Activated naive CD4-positive, alpha-beta T cell treated with anti-CD3 and anti-CD28 coated beads, Interleukin-2, amount 10 ng/mL, durations not matched to agents 7 days and 5 days (primary cell): Measurements from ENCODE around the gene THRAP3.

Experiments used
- CTCF ChIA-PET: fragments of 350-600 bp; sonication (Branson Sonifier 250); formaldehyde crosslinking; loops from one replicate; lab custom pipeline; 2021; ENCODE audit warnings: antibody characterized with exemption; lab: Charles Lee
- DNase-seq: peaks from one replicate; pipeline ENCODE4 v3.0.0-alpha.2; 2020
- H3K27ac Mint-ChIP-seq: one replicate; pipeline ENCODE4 v1.8.0; 2021; ENCODE audit warnings: mild to moderate bottlenecking, moderate library complexity, mixed read lengths
- H3K27me3 Mint-ChIP-seq: one replicate; pipeline ENCODE4 v1.8.0; 2021; ENCODE audit warnings: mild to moderate bottlenecking, mixed read lengths
- H3K36me3 Mint-ChIP-seq: one replicate; pipeline ENCODE4 v1.8.0; 2021; ENCODE audit warnings: mixed read lengths
- H3K4me1 Mint-ChIP-seq: one replicate; pipeline ENCODE4 v1.8.0; 2021; ENCODE audit warnings: mixed read lengths
- H3K4me3 Mint-ChIP-seq: one replicate; pipeline ENCODE4 v1.8.0; 2021; ENCODE audit warnings: mild to moderate bottlenecking, moderate library complexity, mixed read lengths
- H3K9me3 Mint-ChIP-seq: one replicate; pipeline ENCODE4 v1.8.0; 2021; ENCODE audit warnings: mixed read lengths

Gene THRAP3

DNA sequence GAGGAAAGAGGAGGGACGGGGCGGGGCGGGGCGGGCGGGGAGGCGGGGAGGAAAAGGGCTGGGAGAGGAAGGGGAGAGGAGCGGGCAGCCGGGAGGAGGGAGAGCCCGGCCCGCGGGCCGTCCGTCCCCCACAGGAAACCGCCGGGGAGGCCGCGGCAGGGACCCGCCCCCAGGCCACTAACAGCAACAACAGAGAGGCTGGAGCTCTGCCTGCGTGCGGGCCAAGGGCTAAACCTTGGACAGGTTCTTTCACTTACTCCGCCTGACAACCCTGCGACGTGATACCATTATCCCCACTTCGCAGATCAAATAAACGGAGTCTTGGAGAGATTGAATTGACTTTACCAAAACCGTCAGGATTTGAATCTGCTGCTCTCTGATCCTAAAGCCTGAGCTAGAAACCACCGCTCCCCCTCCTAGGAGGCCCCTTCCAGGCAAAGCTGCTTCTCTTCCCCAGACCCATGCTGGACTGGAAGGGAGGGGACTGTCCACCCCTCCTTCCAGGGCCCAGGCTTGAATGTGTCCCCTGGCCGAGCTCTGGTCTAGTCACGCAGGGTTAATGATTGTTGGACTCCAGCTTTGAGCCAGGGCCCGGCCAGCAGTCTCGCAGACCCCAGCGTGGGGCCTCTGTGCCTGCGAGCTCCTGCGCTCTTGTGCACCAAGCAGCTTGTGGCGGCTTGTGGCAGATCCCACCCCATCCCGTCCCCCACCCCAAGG lies 99.6 kb downstream of the THRAP3 start, which contains the start of gene EVA1B:
Gene EVA1B (minus strand): TSS at position 10 of the 717 bp plus-strand sequence. CDS start 608 bp downstream, outside the sequence.
- Mint-ChIP-seq H3K27ac (peak within 1 kb of the TSS; percentile 37), H3K27me3 (peaks cover 64% of the 10 kb centered on the region), H3K4me3 (peak within 1 kb of the TSS; percentile 73), H3K9me3 (no peaks in the 10 kb centered on the region), H3K4me1 (peaks cover 46% of the 10 kb centered on the region), H3K36me3 (peaks cover 7% of the 10 kb centered on the region)
- CTCF ChIA-PET: interaction anchor here (0.6 to 1.8 kb wide), 7 partner anchors 18 to 306 kb away, joined by 3 to 5 read pairs (median 3); partner anchors contain the start of genes SH3D21 and TRAPPC3
- DNase-seq: peak; percentile 80

DNA sequence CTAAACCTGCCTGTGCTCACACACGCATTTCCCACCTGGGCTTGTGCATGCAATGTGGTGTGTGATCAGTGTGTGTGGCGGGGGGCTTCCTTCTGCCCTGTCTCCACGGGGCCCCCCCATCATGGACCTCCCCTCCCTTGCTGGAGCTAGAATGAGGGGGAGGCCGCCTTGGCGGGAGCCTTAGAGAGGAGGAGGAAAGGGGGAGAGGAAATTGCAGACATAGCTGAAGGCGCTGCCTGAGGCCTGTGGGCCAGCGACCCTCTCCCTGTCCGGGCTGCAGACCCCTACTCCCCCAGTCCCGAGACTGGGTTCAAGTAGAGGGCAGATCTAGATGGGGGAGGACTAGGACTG lies 100.1 kb downstream of the THRAP3 start:
- Mint-ChIP-seq H3K27ac (no peak overlapping the region), H3K27me3 (peaks cover 64% of the 10 kb centered on the region), H3K4me3 (peak overlapping the region; percentile 73), H3K36me3 (peaks cover 7% of the 10 kb centered on the region), H3K4me1 (peaks cover 49% of the 10 kb centered on the region), H3K9me3 (no peaks in the 10 kb centered on the region)
- CTCF ChIA-PET: interaction anchor here (0.6 to 1.8 kb wide), 6 partner anchors 18 to 305 kb away, joined by 3 to 5 read pairs (median 3); partner anchors contain the start of genes SH3D21 and TRAPPC3
- no peak for DNase-seq

- H3K27ac Mint-ChIP-seq: peak overlapping the region; percentile 22
- CTCF ChIA-PET: interaction anchor here (1.2 kb wide), 1 partner anchor 16 kb away, joined by 5 read pairs; no protein-coding TSS in a partner anchor
Measured at GRCh38 chr1:36326499-36326898, 102.3 kb downstream of the THRAP3 start.

GRCh38 chr1:36327421-36328087 lies 103.3 kb downstream of the THRAP3 start:
- H3K4me1 Mint-ChIP-seq: peaks cover 46% of the 10 kb centered on the region
- no peaks in the 10 kb centered on the region for H3K9me3 Mint-ChIP-seq
- CTCF ChIA-PET: interaction anchor here (1.2 kb wide), 1 partner anchor 15 kb away, joined by 5 read pairs; no protein-coding TSS in a partner anchor
- H3K36me3 Mint-ChIP-seq: no peaks in the 10 kb centered on the region
- H3K27me3 Mint-ChIP-seq: peaks cover 60% of the 10 kb centered on the region
- H3K4me3 Mint-ChIP-seq: no peak overlapping the region
- DNase-seq: no peak
- no peak overlapping the region for H3K27ac Mint-ChIP-seq

More at GRCh38 chr1:36326499-36326898, 102.3 kb downstream of the THRAP3 start:
- Mint-ChIP-seq H3K27me3 (peaks cover 56% of the 10 kb centered on the region), H3K36me3 (peaks cover 3% of the 10 kb centered on the region), H3K9me3 (no peaks in the 10 kb centered on the region), H3K4me1 (peaks cover 52% of the 10 kb centered on the region), H3K4me3 (no peak overlapping the region)
- DNase-seq: no peak

DNA sequence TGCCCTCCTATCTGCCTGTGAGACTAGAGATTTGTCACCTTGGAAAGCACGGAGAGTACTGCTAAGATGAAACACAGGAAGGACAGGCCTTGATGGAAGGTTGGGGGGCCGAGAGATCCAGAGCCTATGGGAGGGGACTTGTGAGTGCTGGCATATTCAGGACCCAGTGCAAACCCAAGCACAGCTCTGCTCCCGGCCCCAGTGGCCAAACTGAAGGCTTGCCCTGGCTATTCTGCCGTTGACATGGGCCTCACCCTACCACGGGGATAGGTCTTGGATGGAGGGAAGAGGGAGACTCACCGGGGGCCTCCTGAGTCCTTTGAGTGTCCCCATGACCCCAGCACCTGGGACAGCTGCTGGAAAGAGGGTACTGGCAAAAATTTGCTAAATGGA lies 103.8 kb downstream of the THRAP3 start:
- no peak for DNase-seq
- H3K9me3 Mint-ChIP-seq: no peaks in the 10 kb centered on the region
- peaks cover 43% of the 10 kb centered on the region for H3K4me1 Mint-ChIP-seq
- no peak overlapping the region for H3K4me3 Mint-ChIP-seq
- H3K27me3 Mint-ChIP-seq: peaks cover 59% of the 10 kb centered on the region
- H3K36me3 Mint-ChIP-seq: no peaks in the 10 kb centered on the region
- CTCF ChIA-PET: no interaction called here
- no peak overlapping the region for H3K27ac Mint-ChIP-seq

DNA sequence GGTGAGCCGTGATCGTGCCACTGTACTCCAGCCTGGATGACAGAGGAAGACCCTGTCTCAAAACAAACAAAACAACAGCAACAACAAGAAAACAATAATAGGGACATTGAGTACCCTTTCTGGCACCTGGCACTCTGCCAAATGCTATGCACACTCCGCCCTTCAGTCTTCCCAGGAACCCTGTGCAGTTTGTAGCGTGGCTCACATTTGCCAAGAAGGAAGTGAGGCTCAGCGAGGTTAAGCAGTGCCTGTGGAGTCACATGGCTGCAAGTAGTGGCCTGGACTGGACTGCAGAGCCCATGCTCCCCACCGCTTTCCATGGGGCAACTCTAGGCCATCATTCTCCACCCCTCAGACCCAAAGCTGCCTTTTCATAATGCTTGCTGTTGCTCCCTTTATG lies 104.5 kb downstream of the THRAP3 start:
- no peaks in the 10 kb centered on the region for H3K9me3 Mint-ChIP-seq
- no peak overlapping the region for H3K4me3 Mint-ChIP-seq
- no peak overlapping the region for H3K27ac Mint-ChIP-seq
- H3K36me3 Mint-ChIP-seq: no peaks in the 10 kb centered on the region
- CTCF ChIA-PET: no interaction called here
- DNase-seq: no peak
- peaks cover 58% of the 10 kb centered on the region for H3K27me3 Mint-ChIP-seq
- peaks cover 42% of the 10 kb centered on the region for H3K4me1 Mint-ChIP-seq

GRCh38 chr1:36329817-36330216 lies 105.6 kb downstream of the THRAP3 start:
- DNase-seq: no peak
- H3K36me3 Mint-ChIP-seq: no peaks in the 10 kb centered on the region
- H3K9me3 Mint-ChIP-seq: no peaks in the 10 kb centered on the region
- peaks cover 50% of the 10 kb centered on the region for H3K27me3 Mint-ChIP-seq
- CTCF ChIA-PET: no interaction called here
- no peak overlapping the region for H3K27ac Mint-ChIP-seq
- H3K4me1 Mint-ChIP-seq: peaks cover 31% of the 10 kb centered on the region
- no peak overlapping the region for H3K4me3 Mint-ChIP-seq

- CTCF ChIA-PET: interaction anchor here (1.9 kb wide), 1 partner anchor 12 kb away, joined by 8 read pairs; no protein-coding TSS in a partner anchor
- Mint-ChIP-seq H3K27ac (no peak overlapping the region), H3K4me3 (no peak overlapping the region), H3K27me3 (peaks cover 44% of the 10 kb centered on the region), H3K4me1 (peaks cover 31% of the 10 kb centered on the region), H3K9me3 (no peaks in the 10 kb centered on the region), H3K36me3 (no peaks in the 10 kb centered on the region)
- DNase-seq: no peak
Measured at GRCh38 chr1:36330940-36331339, 106.7 kb downstream of the THRAP3 start.

DNA sequence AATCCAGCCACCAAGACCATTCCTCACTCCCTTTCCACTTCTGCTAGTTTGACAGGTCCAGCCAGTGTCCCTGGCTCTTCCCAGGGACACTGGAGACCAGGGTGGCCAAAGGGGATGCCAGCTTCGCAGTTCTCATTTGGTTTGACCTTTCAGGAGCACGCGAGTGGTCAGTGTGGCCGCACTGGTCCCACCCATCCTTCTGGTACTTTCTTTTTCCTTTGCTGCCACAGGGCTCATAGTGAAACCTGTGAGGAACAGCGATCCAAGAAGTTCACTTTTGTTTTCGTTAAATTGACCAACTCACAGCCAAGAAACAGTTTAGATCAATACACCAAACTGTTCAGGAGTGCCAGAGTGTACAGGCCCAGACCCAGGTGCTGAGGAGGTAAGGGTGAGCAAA lies 113.6 kb downstream of the THRAP3 start:
- CTCF ChIA-PET: interaction anchor here (1.4 kb wide), 1 partner anchor 31 kb away, joined by 4 read pairs; no protein-coding TSS in a partner anchor
- H3K27me3 Mint-ChIP-seq: peaks cover 5% of the 10 kb centered on the region
- no peak for DNase-seq

DNA sequence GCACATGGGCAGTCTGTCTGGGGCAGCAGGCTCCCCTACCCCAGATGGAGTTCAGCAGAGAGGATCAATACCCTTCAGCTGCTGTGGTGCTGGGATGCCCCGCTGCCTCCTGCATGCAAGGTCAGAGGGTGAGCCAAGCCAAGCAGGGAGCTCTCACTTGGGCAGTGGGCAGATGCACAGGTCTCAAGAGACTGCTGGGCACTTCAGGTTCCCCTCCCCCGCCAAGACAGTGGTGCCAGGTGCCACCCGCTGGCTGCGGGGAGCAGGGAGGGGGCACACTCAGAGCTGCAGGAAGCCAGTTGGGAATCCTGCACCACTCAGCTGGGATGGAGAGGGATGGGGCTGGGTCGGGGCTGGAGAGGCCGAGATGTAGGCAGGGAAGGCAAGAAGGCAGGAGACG lies 115.0 kb downstream of the THRAP3 start:
- Mint-ChIP-seq H3K9me3 (no peaks in the 10 kb centered on the region), H3K4me3 (no peak overlapping the region), H3K4me1 (peaks cover 20% of the 10 kb centered on the region), H3K27me3 (peaks cover 4% of the 10 kb centered on the region), H3K27ac (peak overlapping the region; percentile 71), H3K36me3 (peaks cover 14% of the 10 kb centered on the region)
- no peak for DNase-seq
- CTCF ChIA-PET: interaction anchor here (1.1 kb wide), 1 partner anchor 81 kb away, joined by 4 read pairs; no protein-coding TSS in a partner anchor

More for the DNA sequence above, 113.6 kb downstream of the THRAP3 start:
- Mint-ChIP-seq H3K4me3 (no peak overlapping the region), H3K27ac (no peak overlapping the region), H3K36me3 (peaks cover 12% of the 10 kb centered on the region), H3K4me1 (peaks cover 20% of the 10 kb centered on the region), H3K9me3 (no peaks in the 10 kb centered on the region)

- CTCF ChIA-PET: no interaction called here
- H3K27ac Mint-ChIP-seq: peak overlapping the region; percentile 71
- H3K27me3 Mint-ChIP-seq: peaks cover 4% of the 10 kb centered on the region
Measured at GRCh38 chr1:36339615-36340014, 115.4 kb downstream of the THRAP3 start.

DNA sequence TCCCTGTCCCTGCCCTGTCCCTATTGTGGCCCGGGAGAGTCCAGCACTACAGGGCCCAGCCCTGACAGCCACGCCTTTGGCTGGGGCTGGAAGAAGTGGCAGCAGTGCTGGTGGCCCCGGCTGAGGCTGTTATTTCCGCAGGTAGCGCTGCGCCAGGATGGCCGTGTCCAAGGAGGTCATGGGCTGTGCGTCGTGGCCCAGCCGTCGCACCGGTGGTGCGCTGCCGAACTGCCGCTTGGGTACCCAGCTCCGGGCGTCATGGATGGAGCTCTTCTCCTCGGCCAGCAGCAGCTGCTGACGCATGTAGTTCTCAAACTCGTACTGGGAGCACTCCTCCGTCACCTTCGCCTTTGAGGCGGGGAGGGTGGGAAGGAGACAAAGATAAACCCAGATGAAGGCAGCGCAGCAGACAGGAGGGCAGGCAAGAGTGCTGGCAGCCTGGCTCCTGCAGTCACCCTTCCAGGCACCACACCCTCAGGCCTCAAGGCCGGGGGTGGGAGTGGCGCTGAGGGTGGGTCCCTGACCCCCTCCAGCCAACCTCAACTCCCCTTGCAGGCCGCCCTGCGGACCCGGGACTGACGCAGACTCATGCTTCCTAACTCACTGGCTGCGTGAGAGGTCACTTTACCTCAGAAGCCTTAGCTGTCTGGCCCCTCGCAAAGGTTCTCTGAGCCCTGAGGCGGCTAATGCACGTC lies 117.5 kb downstream of the THRAP3 start:
- CTCF ChIA-PET: interaction anchor here (0.7 to 5.5 kb wide), 25 partner anchors 9 to 198 kb away, joined by 3 to 83 read pairs (median 5); partner anchors contain the start of genes EVA1B, LSM10 and TRAPPC3
- H3K27me3 Mint-ChIP-seq: peaks cover 3% of the 10 kb centered on the region
- H3K36me3 Mint-ChIP-seq: peaks cover 29% of the 10 kb centered on the region
- DNase-seq: no peak
- no peaks in the 10 kb centered on the region for H3K9me3 Mint-ChIP-seq
- no peak overlapping the region for H3K4me3 Mint-ChIP-seq
- H3K27ac Mint-ChIP-seq: no peak overlapping the region
- peaks cover 20% of the 10 kb centered on the region for H3K4me1 Mint-ChIP-seq

More at GRCh38 chr1:36339615-36340014, 115.4 kb downstream of the THRAP3 start:
- no peak for DNase-seq
- H3K4me3 Mint-ChIP-seq: no peak overlapping the region
- peaks cover 20% of the 10 kb centered on the region for H3K4me1 Mint-ChIP-seq
- no peaks in the 10 kb centered on the region for H3K9me3 Mint-ChIP-seq
- peaks cover 18% of the 10 kb centered on the region for H3K36me3 Mint-ChIP-seq

- CTCF ChIA-PET: interaction anchor here (0.7 to 5.5 kb wide), 27 partner anchors 8 to 198 kb away, joined by 3 to 83 read pairs (median 5); partner anchors contain the start of genes EVA1B, LSM10 and TRAPPC3
- Mint-ChIP-seq H3K36me3 (peaks cover 35% of the 10 kb centered on the region), H3K27ac (no peak overlapping the region), H3K9me3 (no peaks in the 10 kb centered on the region), H3K4me3 (no peak overlapping the region), H3K27me3 (no peaks in the 10 kb centered on the region), H3K4me1 (peaks cover 20% of the 10 kb centered on the region)
- DNase-seq: peak; percentile 76
Measured at GRCh38 chr1:36342426-36343185, 118.4 kb downstream of the THRAP3 start.
